H9 (cell line): ENCODE results near the gene TMPRSS6. TPM values are rescaled to one million over a fixed set of nuclear protein-coding genes. Genes with fewer than 3 reads are reported as not detected.

ENCODE experiments used
- DNase-seq: peaks from one replicate; pipeline ENCODE4 v3.0.0-alpha.2; 2017
- H2AFZ ChIP-seq: one replicate; pipeline ENCODE4 v1.6.1; 2013; ENCODE audit warnings: mild to moderate bottlenecking, low read length, control low read depth, moderate library complexity
- H2AK5ac ChIP-seq: 2 replicates; pipeline ENCODE4 v1.6.1; 2013; ENCODE audit warnings: low read length, control low read depth, mixed read lengths; ENCODE audit not compliant: insufficient read length
- H2BK120ac ChIP-seq: one replicate; pipeline ENCODE4 v1.6.1; 2013; ENCODE audit warnings: low read depth, mild to moderate bottlenecking, low read length, control low read depth, inconsistent platforms; ENCODE audit not compliant: poor library complexity, severe bottlenecking
- H2BK12ac ChIP-seq: 2 replicates; pipeline ENCODE4 v1.6.1; 2013; ENCODE audit warnings: low read length, control low read depth, mixed read lengths, low read depth; ENCODE audit not compliant: insufficient read length
- H2BK15ac ChIP-seq: 2 replicates; pipeline ENCODE4 v1.6.1; 2013; ENCODE audit warnings: low read depth, low read length, control low read depth
- H2BK20ac ChIP-seq: one replicate; pipeline ENCODE4 v1.6.1; 2013; ENCODE audit warnings: low read depth, mild to moderate bottlenecking, low read length, control low read depth, inconsistent platforms; ENCODE audit not compliant: poor library complexity, severe bottlenecking
- H2BK5ac ChIP-seq: 2 replicates; pipeline ENCODE4 v1.6.1; 2013; ENCODE audit warnings: low read length, control low read depth, mixed read lengths; ENCODE audit not compliant: insufficient read length
- H3K14ac ChIP-seq: 2 replicates; pipeline ENCODE4 v1.6.1; 2013; ENCODE audit warnings: low read length, control low read depth; ENCODE audit not compliant: insufficient read depth
- H3K18ac ChIP-seq: 2 replicates; pipeline ENCODE4 v1.6.1; 2013; ENCODE audit warnings: low read depth, mild to moderate bottlenecking, mixed read lengths, low read length, control low read depth; ENCODE audit not compliant: insufficient read length
- H3K23ac ChIP-seq: 2 replicates; pipeline ENCODE4 v1.6.1; 2013; ENCODE audit warnings: low read length, control low read depth, mixed read lengths, low read depth; ENCODE audit not compliant: insufficient read length
- H3K23me2 ChIP-seq: 2 replicates; pipeline ENCODE4 v1.6.1; 2013; ENCODE audit warnings: low read depth, mild to moderate bottlenecking, mixed read lengths, low read length, control low read depth; ENCODE audit not compliant: insufficient read length, poor library complexity, severe bottlenecking
- H3K27ac ChIP-seq: 2 replicates; pipeline ENCODE4 v1.5.1; 2013; ENCODE audit warnings: low read length, control low read depth, mixed read lengths, low read depth; ENCODE audit not compliant: insufficient read length
- H3K27me3 ChIP-seq: 2 replicates; pipeline ENCODE4 v1.6.1; 2013; ENCODE audit warnings: low read length, control low read depth, inconsistent platforms; ENCODE audit not compliant: insufficient read depth
- H3K4ac ChIP-seq: 2 replicates; pipeline ENCODE4 v1.6.1; 2013; ENCODE audit warnings: low read depth, mild to moderate bottlenecking, control low read depth, inconsistent platforms, low read length, moderate library complexity
- H3K4me1 ChIP-seq: 2 replicates; pipeline ENCODE4 v1.6.1; 2013; ENCODE audit warnings: low read length, control low read depth, inconsistent platforms; ENCODE audit not compliant: insufficient read depth
- H3K4me2 ChIP-seq: 2 replicates; pipeline ENCODE4 v1.6.1; 2013; ENCODE audit warnings: low read length, control low read depth, mixed read lengths; ENCODE audit not compliant: insufficient read length, insufficient read depth
- H3K56ac ChIP-seq: 2 replicates; pipeline ENCODE4 v1.6.1; 2013; ENCODE audit warnings: low read depth, mild to moderate bottlenecking, mixed read lengths, low read length, control low read depth; ENCODE audit not compliant: insufficient read length
- H3K79me1 ChIP-seq: 2 replicates; pipeline ENCODE4 v1.6.1; 2013; ENCODE audit warnings: low read depth, mild to moderate bottlenecking, moderate library complexity, low read length, control low read depth, inconsistent platforms; ENCODE audit not compliant: insufficient read depth, poor library complexity, severe bottlenecking
- H3K79me2 ChIP-seq: 2 replicates; pipeline ENCODE4 v1.6.1; 2013; ENCODE audit warnings: low read length, control low read depth, inconsistent platforms; ENCODE audit not compliant: insufficient read depth
- H3K9ac ChIP-seq: 2 replicates; pipeline ENCODE4 v1.6.1; 2013; ENCODE audit warnings: low read length, control low read depth, mixed read lengths; ENCODE audit not compliant: insufficient read length; ENCODE audit errors: extremely low read depth
- H3K9me3 ChIP-seq: one replicate; pipeline ENCODE4 v1.6.1; 2013; ENCODE audit warnings: low read depth, low read length, inconsistent platforms; ENCODE audit not compliant: control insufficient read depth
- H3T11ph ChIP-seq: one replicate; pipeline ENCODE4 v1.6.1; 2013; ENCODE audit warnings: mild to moderate bottlenecking, low read length, control low read depth, inconsistent platforms
- H4K20me1 ChIP-seq: one replicate; pipeline ENCODE4 v1.6.1; 2013; ENCODE audit not compliant: control insufficient read depth, insufficient read length, insufficient read depth
- H4K5ac ChIP-seq: 2 replicates; pipeline ENCODE4 v1.6.1; 2013; ENCODE audit warnings: low read depth, mild to moderate bottlenecking, mixed read lengths, low read length, control low read depth; ENCODE audit not compliant: insufficient read length
- H4K8ac ChIP-seq: replicated peaks from 2 replicates; pipeline ENCODE4 v1.6.1; 2013; ENCODE audit warnings: low read length, control low read depth, mixed read lengths, low read depth; ENCODE audit not compliant: insufficient read length
- H4K91ac ChIP-seq: 2 replicates; pipeline ENCODE4 v1.6.1; 2013; ENCODE audit warnings: low read depth, mild to moderate bottlenecking, moderate library complexity, mixed read lengths, low read length, control low read depth; ENCODE audit not compliant: insufficient read length
- H3K27ac Mint-ChIP-seq, 3 experiments: 2 replicates in 2 of 3; 3 replicates in 1 of 3; pipeline ENCODE4 v1.8.0; 2020 to 2021; ENCODE audit warnings: mixed read lengths in 3 of 3, mild to moderate bottlenecking in 1 of 3, moderate library complexity in 1 of 3
- H3K27me3 Mint-ChIP-seq: 2 replicates; pipeline ENCODE4 v1.8.0; 2021; ENCODE audit warnings: low read depth, mild to moderate bottlenecking, moderate library complexity, mixed read lengths
- H3K36me3 Mint-ChIP-seq, 3 experiments: 2 replicates in 2 of 3; 3 replicates in 1 of 3; pipeline ENCODE4 v1.8.0; 2020 to 2021; ENCODE audit warnings: low read depth in 3 of 3, mixed read lengths in 3 of 3; ENCODE audit not compliant: insufficient read depth in 1 of 3
- H3K4me1 Mint-ChIP-seq, 2 experiments: 2 replicates each; pipeline ENCODE4 v1.8.0; 2020; ENCODE audit warnings: mixed read lengths in 2 of 2
- H3K4me3 Mint-ChIP-seq, 2 experiments: 2 replicates in 1 of 2; 3 replicates in 1 of 2; pipeline ENCODE4 v1.8.0; 2020 to 2021; ENCODE audit warnings: mild to moderate bottlenecking in 2 of 2, mixed read lengths in 2 of 2, moderate library complexity in 1 of 2
- H3K9me3 Mint-ChIP-seq, 2 experiments: 2 replicates in 1 of 2; 3 replicates in 1 of 2; pipeline ENCODE4 v1.8.0; 2020; ENCODE audit warnings: mild to moderate bottlenecking in 2 of 2, mixed read lengths in 2 of 2, moderate library complexity in 1 of 2
- CTCF ChIP-seq: fragments of 200-600 bp; sonication (generic); conservative IDR thresholded peaks from 3 replicates; pipeline ENCODE4 v1.8.0; 2021; ENCODE audit warnings: antibody characterized with exemption, mild to moderate bottlenecking
- WGBS: extraction: QIAGEN DNeasy Blood & Tissue Kit; methylation state at CpG from one replicate; pipeline ENCODE4 v1.1.7; 2013; ENCODE audit warnings: missing lambda C conversion rate, low lambda C conversion rate, mixed read lengths; ENCODE audit not compliant: insufficient read length; ENCODE audit errors: extremely low coverage; 5-methylcytosine and 5-hydroxymethylcytosine counted together
- total RNA-seq: library from RNA; stranded (reverse); gene quantifications from 2 replicates; pipeline ENCODE4 v1.2.1, GENCODE V29; 2021

TMPRSS6 gene
- total RNA-seq, 1 experiment from 2014 or later: not detected

GRCh38 chr22:37141476-37141875 lies 32.0 kb upstream of the TMPRSS6 start:
- Histone ChIP-seq H2BK5ac (no peak overlapping the region), H4K20me1 (no peaks in the 10 kb centered on the region), H3K9ac (no peak overlapping the region), H2AK5ac (no peak overlapping the region), H4K8ac (no peak overlapping the region), H3K18ac (no peak overlapping the region), H3K14ac (no peak overlapping the region; the same call in 1 of the 2 replicates), H3K79me2 (no peaks in the 10 kb centered on the region), H2BK20ac (no peak overlapping the region), H3K4me1 (no peaks in the 10 kb centered on the region), H3K9me3 (no peaks in the 10 kb centered on the region), H3K56ac (no peak overlapping the region), H4K91ac (no peak overlapping the region), H3K23me2 (no peaks in the 10 kb centered on the region), H3K23ac (no peak overlapping the region), H2AFZ (no peak overlapping the region), H2BK120ac (no peak overlapping the region), H3K79me1 (no peaks in the 10 kb centered on the region), H2BK12ac (no peak overlapping the region), H3T11ph (no peak overlapping the region), H3K27me3 (no peaks in the 10 kb centered on the region), H3K27ac (no peak overlapping the region), H2BK15ac (no peak overlapping the region), H3K4me2 (no peak overlapping the region), H4K5ac (no peak overlapping the region), H3K4ac (no peak overlapping the region)
- H3K27ac Mint-ChIP-seq: peak overlapping the region in 1 of 3 experiments; percentile 39; a peak in 1 of 7 replicates
- no peak for TF ChIP-seq CTCF
- H3K27me3 Mint-ChIP-seq: peaks cover 28% of the 10 kb centered on the region
- H3K4me3 Mint-ChIP-seq: no peak overlapping the region
- H3K9me3 Mint-ChIP-seq: no peaks in the 10 kb centered on the region
- H3K36me3 Mint-ChIP-seq: no peaks in the 10 kb centered on the region; a peak in 1 of 7 replicates
- no peak for DNase-seq
- peaks cover 2 to 16% of the 10 kb centered on the region in 2 experiments; a peak in 2 of 4 replicates for H3K4me1 Mint-ChIP-seq
- WGBS: no CpG with 5 or more reads among the region's 10 CpGs
